ENCODE measurements around the gene CSRNP2. TPM values are rescaled to one million over a fixed set of nuclear protein-coding genes. Genes with fewer than 3 reads are reported as not detected.

Gene CSRNP2
- total and polyA plus RNA-seq, 2 of the 13 experiments (the other 11 are each of a cell fraction or from before 2014, with no cell fraction given) = 4.8 to 7.3 TPM

DNA sequence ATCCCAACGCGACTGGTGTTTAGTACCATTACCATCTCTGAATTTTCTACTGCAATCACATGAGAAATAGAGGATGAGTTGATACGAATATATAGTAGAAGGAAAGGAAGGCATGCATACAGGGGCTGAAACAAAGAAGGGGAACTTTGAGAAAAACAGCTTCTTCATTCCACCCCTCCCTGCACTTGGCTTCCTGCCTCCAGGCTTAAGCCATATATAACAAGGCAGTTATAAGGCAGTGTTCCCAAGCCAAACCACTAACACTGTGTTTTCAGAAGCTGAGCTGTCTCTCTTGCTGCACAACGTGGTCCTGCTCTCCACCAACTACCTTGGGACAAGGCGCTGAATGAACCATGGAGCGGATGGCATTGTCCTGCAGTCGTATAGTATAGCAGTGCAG, 24.3 kb downstream of the CSRNP2 start:
- H3K4me1 ChIP-seq (ENCODE audit: insufficient read depth, low read length) = peaks cover 16% of the 10 kb centered on the region
- ChIA-PET CTCF (ENCODE audit: low intra/inter-chr PET ratio, low total read pairs) (no interaction called here), POLR2A (interaction anchor here (1.0 kb wide), 1 partner anchor 24 kb away, joined by 3 read pairs; the partner anchor contains the start of gene CSRNP2)
- H3K27me3 ChIP-seq (ENCODE audit: control insufficient read depth in 1 of 2, insufficient read depth in 2 of 2, low read length in 2 of 2) = no peaks in the 10 kb centered on the region
- TF ChIP-seq TBP (CRISPR knock-in tag; IDR thresholded peaks at IDR 0.05) = no peak
- no peak for TF ChIP-seq SMYD3 (CRISPR knock-in tag; IDR thresholded peaks at IDR 0.05)
- TF ChIP-seq, protein P1, sequence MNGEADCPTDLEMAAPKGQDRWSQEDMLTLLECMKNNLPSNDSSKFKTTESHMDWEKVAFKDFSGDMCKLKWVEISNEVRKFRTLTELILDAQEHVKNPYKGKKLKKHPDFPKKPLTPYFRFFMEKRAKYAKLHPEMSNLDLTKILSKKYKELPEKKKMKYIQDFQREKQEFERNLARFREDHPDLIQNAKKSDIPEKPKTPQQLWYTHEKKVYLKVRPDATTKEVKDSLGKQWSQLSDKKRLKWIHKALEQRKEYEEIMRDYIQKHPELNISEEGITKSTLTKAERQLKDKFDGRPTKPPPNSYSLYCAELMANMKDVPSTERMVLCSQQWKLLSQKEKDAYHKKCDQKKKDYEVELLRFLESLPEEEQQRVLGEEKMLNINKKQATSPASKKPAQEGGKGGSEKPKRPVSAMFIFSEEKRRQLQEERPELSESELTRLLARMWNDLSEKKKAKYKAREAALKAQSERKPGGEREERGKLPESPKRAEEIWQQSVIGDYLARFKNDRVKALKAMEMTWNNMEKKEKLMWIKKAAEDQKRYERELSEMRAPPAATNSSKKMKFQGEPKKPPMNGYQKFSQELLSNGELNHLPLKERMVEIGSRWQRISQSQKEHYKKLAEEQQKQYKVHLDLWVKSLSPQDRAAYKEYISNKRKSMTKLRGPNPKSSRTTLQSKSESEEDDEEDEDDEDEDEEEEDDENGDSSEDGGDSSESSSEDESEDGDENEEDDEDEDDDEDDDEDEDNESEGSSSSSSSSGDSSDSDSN (CRISPR knock-in tag; IDR thresholded peaks at IDR 0.05) = no peak
- no peak for TF ChIP-seq NONO (IDR thresholded peaks at IDR 0.05)
- no peak for TF ChIP-seq NONO (CRISPR knock-in tag; conservative IDR thresholded peaks at IDR 0.05)
- TF ChIP-seq MZF1 (CRISPR knock-in tag; IDR thresholded peaks at IDR 0.05; ENCODE audit: borderline replicate concordance) = no peak
- no peak for TF ChIP-seq RAD21 (CRISPR knock-in tag; IDR thresholded peaks at IDR 0.05)
- TF ChIP-seq, protein P2, sequence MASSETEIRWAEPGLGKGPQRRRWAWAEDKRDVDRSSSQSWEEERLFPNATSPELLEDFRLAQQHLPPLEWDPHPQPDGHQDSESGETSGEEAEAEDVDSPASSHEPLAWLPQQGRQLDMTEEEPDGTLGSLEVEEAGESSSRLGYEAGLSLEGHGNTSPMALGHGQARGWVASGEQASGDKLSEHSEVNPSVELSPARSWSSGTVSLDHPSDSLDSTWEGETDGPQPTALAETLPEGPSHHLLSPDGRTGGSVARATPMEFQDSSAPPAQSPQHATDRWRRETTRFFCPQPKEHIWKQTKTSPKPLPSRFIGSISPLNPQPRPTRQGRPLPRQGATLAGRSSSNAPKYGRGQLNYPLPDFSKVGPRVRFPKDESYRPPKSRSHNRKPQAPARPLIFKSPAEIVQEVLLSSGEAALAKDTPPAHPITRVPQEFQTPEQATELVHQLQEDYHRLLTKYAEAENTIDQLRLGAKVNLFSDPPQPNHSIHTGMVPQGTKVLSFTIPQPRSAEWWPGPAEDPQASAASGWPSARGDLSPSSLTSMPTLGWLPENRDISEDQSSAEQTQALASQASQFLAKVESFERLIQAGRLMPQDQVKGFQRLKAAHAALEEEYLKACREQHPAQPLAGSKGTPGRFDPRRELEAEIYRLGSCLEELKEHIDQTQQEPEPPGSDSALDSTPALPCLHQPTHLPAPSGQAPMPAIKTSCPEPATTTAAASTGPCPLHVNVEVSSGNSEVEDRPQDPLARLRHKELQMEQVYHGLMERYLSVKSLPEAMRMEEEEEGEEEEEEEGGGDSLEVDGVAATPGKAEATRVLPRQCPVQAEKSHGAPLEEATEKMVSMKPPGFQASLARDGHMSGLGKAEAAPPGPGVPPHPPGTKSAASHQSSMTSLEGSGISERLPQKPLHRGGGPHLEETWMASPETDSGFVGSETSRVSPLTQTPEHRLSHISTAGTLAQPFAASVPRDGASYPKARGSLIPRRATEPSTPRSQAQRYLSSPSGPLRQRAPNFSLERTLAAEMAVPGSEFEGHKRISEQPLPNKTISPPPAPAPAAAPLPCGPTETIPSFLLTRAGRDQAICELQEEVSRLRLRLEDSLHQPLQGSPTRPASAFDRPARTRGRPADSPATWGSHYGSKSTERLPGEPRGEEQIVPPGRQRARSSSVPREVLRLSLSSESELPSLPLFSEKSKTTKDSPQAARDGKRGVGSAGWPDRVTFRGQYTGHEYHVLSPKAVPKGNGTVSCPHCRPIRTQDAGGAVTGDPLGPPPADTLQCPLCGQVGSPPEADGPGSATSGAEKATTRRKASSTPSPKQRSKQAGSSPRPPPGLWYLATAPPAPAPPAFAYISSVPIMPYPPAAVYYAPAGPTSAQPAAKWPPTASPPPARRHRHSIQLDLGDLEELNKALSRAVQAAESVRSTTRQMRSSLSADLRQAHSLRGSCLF (CRISPR knock-in tag; IDR thresholded peaks at IDR 0.05; ENCODE audit: borderline replicate concordance) = no peak
- ATAC-seq (no peak), FAIRE-seq (no peak), DNase-seq (ENCODE audit: low spot score) (no peak)
- in situ Hi-C loops (cut with HindIII; ENCODE audit: extremely low pct_ligation_motif_present, low pct_unique_long_range_greater_than_20kb) (no loop called here), intact Hi-C loops (cut with micrococcal nuclease; ENCODE audit: unreplicated experiment) (no loop called here)
- peaks cover 21 to 53% of the 10 kb centered on the region in 2 experiments for H3K36me3 ChIP-seq (replicated peaks in 1 of 2; ENCODE audit: control insufficient read depth in 1 of 2, insufficient read depth in 2 of 2, low read length in 2 of 2)
- no peak overlapping the region for H2AFZ ChIP-seq (ENCODE audit: low read length)
- no peak overlapping the region for H3K27ac ChIP-seq (ENCODE audit: extremely low read length, insufficient read depth, low read length)
- WGBS (ENCODE audit: low lambda C conversion rate) = 96% methylated on average over 6 of the region's 7 CpGs
- H3K4me3 ChIP-seq (replicated peaks in 1 of 3; ENCODE audit: insufficient read depth in 1 of 3, low read depth in 2 of 3, low read length in 3 of 3) = no peak overlapping the region
- no peaks in the 10 kb centered on the region for H3K9me3 ChIP-seq (ENCODE audit: low read length)
- no peaks in the 10 kb centered on the region for H3K79me2 ChIP-seq (ENCODE audit: insufficient read depth, low read length)
- H4K20me1 ChIP-seq (ENCODE audit: insufficient read depth, low read length) = no peaks in the 10 kb centered on the region
- no TSS peak for BruUV-seq (replicated peaks)
- no peak overlapping the region for H3K9ac ChIP-seq (ENCODE audit: insufficient read depth, low read depth, low read length)
- no peak overlapping the region for H3K4me2 ChIP-seq (ENCODE audit: low read depth, low read length)

Data from HepG2 (cell line).